SK-N-SH (cell line): ENCODE results near the gene HNRNPUL1. TPM values are rescaled to one million over a fixed set of nuclear protein-coding genes. Genes with fewer than 3 reads are reported as not detected.
"Not testable (repeated sequence)": the region's sequence is repeated elsewhere in the genome, so short reads cannot be mapped to it uniquely, and the experiment has no call there.

Experiments used
- CTCF ChIA-PET: fragments of 300-600, 350-600 bp; formaldehyde crosslinking; extraction: SDS; loops from one replicate; lab custom pipeline; 2021; lab: Yijun Ruan, JAX
- POLR2A ChIA-PET: fragments of 350-600 bp; sonication (Branson Sonifier 250); formaldehyde crosslinking; extraction: SDS; loops from one replicate; lab custom pipeline; 2020; ENCODE audit warnings: antibody characterized with exemption, inconsistent platforms; lab: Yijun Ruan, JAX
- DNase-seq: peaks from one replicate; pipeline ENCODE4 v3.0.0; 2012
- H2AFZ ChIP-seq: fragments of 200-600 bp; sonication (generic); 2 replicates; pipeline ENCODE4 v1.8.1; 2016; ENCODE audit warnings: antibody characterized with exemption, mild to moderate bottlenecking, low read depth
- H3F3A ChIP-seq: fragments of 200-600 bp; sonication (generic); replicated peaks from 2 replicates; pipeline ENCODE3; 2016; ENCODE audit warnings: antibody characterized with exemption, mild to moderate bottlenecking; ENCODE audit not compliant: insufficient read depth
- H3K27ac ChIP-seq, 2 experiments: fragments of 200-500 bp in 1 of 2; fragments of 200-600 bp in 1 of 2; sonication (Bioruptor generic) in 1 of 2; sonication (generic), shearing (Covaris generic) in 1 of 2; 2 replicates each; pipeline versions ENCODE4 v1.5.1 to v1.6.1; 2014 to 2016; ENCODE audit warnings: low read depth in 2 of 2, inconsistent platforms in 1 of 2, low read length in 1 of 2, mild to moderate bottlenecking in 1 of 2, mixed read lengths in 1 of 2
- H3K27me3 ChIP-seq: fragments of 200-600 bp; sonication (generic), shearing (Covaris generic); 2 replicates; pipeline ENCODE4 v1.6.1; 2016; ENCODE audit warnings: mixed run types; ENCODE audit not compliant: insufficient read depth
- H3K36me3 ChIP-seq, 2 experiments: fragments of 200-500 bp in 1 of 2; fragments of 200-600 bp in 1 of 2; sonication (Bioruptor generic) in 1 of 2; sonication (generic) in 1 of 2; replicated peaks in 1 of 2; 2 replicates each; pipeline versions ENCODE3 to v1.5.1; 2014 to 2016; ENCODE audit warnings: low read length in 1 of 2, mild to moderate bottlenecking in 1 of 2; ENCODE audit not compliant: insufficient read depth in 2 of 2, control insufficient read depth in 1 of 2
- H3K4me1 ChIP-seq, 2 experiments: fragments of 200-500 bp in 1 of 2; fragments of 200-600 bp in 1 of 2; sonication (Bioruptor generic) in 1 of 2; sonication (generic), shearing (Covaris generic) in 1 of 2; 2 replicates each; pipeline versions ENCODE4 v1.5.1 to v1.6.1; 2014 to 2016; ENCODE audit warnings: low read depth in 1 of 2, low read length in 1 of 2, mixed run types in 1 of 2; ENCODE audit not compliant: insufficient read depth in 2 of 2, control insufficient read depth in 1 of 2
- H3K4me2 ChIP-seq: fragments of 200-600 bp; sonication (generic), shearing (Covaris generic); 2 replicates; pipeline ENCODE4 v1.6.1; 2017; ENCODE audit warnings: mixed run types
- H3K4me3 ChIP-seq, 2 experiments: fragments of 200-500 bp in 1 of 2; fragments of 200-600 bp in 1 of 2; sonication (Bioruptor generic) in 1 of 2; sonication (generic), shearing (Covaris generic) in 1 of 2; 2 replicates each; pipeline versions ENCODE4 v1.5.1 to v1.8.1; 2014 to 2016; ENCODE audit warnings: low read depth in 2 of 2, inconsistent platforms in 1 of 2, low read length in 1 of 2, mild to moderate bottlenecking in 1 of 2, mixed read lengths in 1 of 2, moderate library complexity in 1 of 2
- H3K79me2 ChIP-seq: fragments of 200-600 bp; sonication (generic); 2 replicates; pipeline ENCODE4 v1.8.1; 2017; ENCODE audit warnings: mild to moderate bottlenecking; ENCODE audit not compliant: insufficient read depth
- H3K9ac ChIP-seq: fragments of 200-600 bp; sonication (generic); 2 replicates; pipeline ENCODE4 v1.6.1; 2017; ENCODE audit warnings: mixed run types
- H3K9me2 ChIP-seq: fragments of 200-600 bp; sonication (generic); 2 replicates; pipeline ENCODE4 v1.6.1; 2017; ENCODE audit warnings: mixed run types
- H3K9me3 ChIP-seq: fragments of 200-600 bp; sonication (generic); 2 replicates; pipeline ENCODE4 v1.6.1; 2017; ENCODE audit warnings: mixed run types, mild to moderate bottlenecking, moderate library complexity
- H4K20me1 ChIP-seq: fragments of 200-600 bp; sonication (generic); 2 replicates; pipeline ENCODE4 v1.6.1; 2017; ENCODE audit warnings: mild to moderate bottlenecking, mixed run types; ENCODE audit not compliant: insufficient read depth
- EP300 ChIP-seq, 2 experiments: IDR thresholded peaks; 2 replicates each; pipeline versions ENCODE4 v1.4.0 to v1.6.1; 2012; ENCODE audit warnings: borderline replicate concordance in 1 of 2, low read depth in 1 of 2, low read length in 1 of 2
- FOSL2 ChIP-seq: IDR thresholded peaks from 2 replicates; pipeline ENCODE4 v1.4.0; 2012; ENCODE audit warnings: low read depth, mild to moderate bottlenecking, moderate library complexity, borderline replicate concordance
- FOXM1 ChIP-seq: IDR thresholded peaks from 2 replicates; pipeline ENCODE4 v1.4.0; 2012; ENCODE audit warnings: low read depth, mild to moderate bottlenecking
- GATA2 ChIP-seq: sonication (generic); formaldehyde crosslinking; IDR thresholded peaks from 2 replicates; pipeline ENCODE4 v1.5.0; 2020; ENCODE audit warnings: mild to moderate bottlenecking, missing genetic modification reagents
- JUND ChIP-seq: IDR thresholded peaks from 2 replicates; pipeline ENCODE4 v1.4.0; 2012
- MXI1 ChIP-seq: IDR thresholded peaks from 2 replicates; pipeline ENCODE4 v1.6.1; 2012; ENCODE audit warnings: mild to moderate bottlenecking, low read depth, low read length, improper control_type of control experiment
- NFIC ChIP-seq: IDR thresholded peaks from 2 replicates; pipeline ENCODE4 v1.4.0; 2012; ENCODE audit warnings: borderline replicate concordance
- POLR2AphosphoS5 ChIP-seq: IDR thresholded peaks from 2 replicates; pipeline ENCODE4 v1.6.1; 2012; ENCODE audit warnings: low read depth, low read length
- RAD21 ChIP-seq: IDR thresholded peaks from 2 replicates; pipeline ENCODE4 v1.6.1; 2012; ENCODE audit warnings: mild to moderate bottlenecking, low read length
- RFX5 ChIP-seq: IDR thresholded peaks from 2 replicates; pipeline ENCODE4 v1.6.1; 2012; ENCODE audit warnings: mild to moderate bottlenecking, improper control_type of control experiment, low read length
- SIN3A ChIP-seq: IDR thresholded peaks from 2 replicates; pipeline ENCODE4 v1.6.1; 2012; ENCODE audit warnings: low read depth, mild to moderate bottlenecking, low read length, moderate library complexity, borderline replicate concordance
- SMC3 ChIP-seq: IDR thresholded peaks from 2 replicates; pipeline ENCODE4 v1.6.1; 2012; ENCODE audit warnings: low read depth, low read length, improper control_type of control experiment
- TCF12 ChIP-seq: IDR thresholded peaks from 2 replicates; pipeline ENCODE4 v1.4.0; 2012
- YY1 ChIP-seq: IDR thresholded peaks from 2 replicates; pipeline ENCODE4 v1.4.0; 2012; ENCODE audit warnings: low read depth, mild to moderate bottlenecking
- WGBS: methylation state at CpG from one replicate; pipeline ENCODE4 v1.1.6; 2017; ENCODE audit warnings: low lambda C conversion rate; 5-methylcytosine and 5-hydroxymethylcytosine counted together
- polyA plus RNA-seq, 3 experiments: library from polyadenylated mRNA; depleted of rRNA; stranded (reverse); fragments of >200 nt; gene quantifications; 2 replicates each; pipeline ENCODE4 v1.2.3, GENCODE V29; 2012
- TF ChIP-seq, protein P1 (sequence below): IDR thresholded peaks from 2 replicates; pipeline ENCODE4 v1.4.0; 2012; ENCODE audit warnings: low read depth, borderline replicate concordance
- TF ChIP-seq, protein P2 (sequence below): fragments of 150-350 bp; IDR thresholded peaks from 2 replicates; pipeline ENCODE4 v1.6.1; 2016; ENCODE audit warnings: mild to moderate bottlenecking, low read depth, low read length
- TF ChIP-seq, protein P3 (sequence below): fragments of 200-600 bp; sonication (generic); IDR thresholded peaks from 2 replicates; pipeline ENCODE4 v1.6.1; 2017; ENCODE audit warnings: antibody characterized with exemption, mild to moderate bottlenecking, moderate library complexity

HNRNPUL1 gene
- polyA plus RNA-seq, 1 of the 3 experiments (the other 2 are of a cell fraction): 41.5 TPM

DNA sequence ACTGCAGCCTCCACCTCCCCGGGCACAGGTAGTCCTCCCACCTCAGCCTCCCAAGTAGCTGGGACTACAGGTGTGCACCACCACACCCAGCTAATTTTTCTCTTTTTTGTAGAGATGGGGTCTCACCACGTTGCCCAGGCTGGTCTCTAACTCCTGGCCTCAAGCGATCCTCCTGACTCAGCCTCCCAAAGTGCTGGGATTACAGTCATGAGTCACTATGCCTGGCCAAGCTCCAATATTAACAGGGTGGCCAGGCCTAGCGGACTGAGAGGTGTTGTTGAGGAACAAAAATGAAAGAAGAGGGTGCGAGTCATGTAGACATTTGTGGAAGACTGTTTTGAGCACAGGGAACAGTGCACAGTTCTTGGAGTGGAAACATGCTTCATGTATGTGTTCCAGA lies 34.8 kb upstream of the HNRNPUL1 start:
- H3K4me2 ChIP-seq: peak overlapping the region; percentile 9; the same call in 1 of the 2 replicates
- H3K9me3 ChIP-seq, H3K27me3 ChIP-seq, H3K4me3 ChIP-seq, H3K9ac ChIP-seq, POLR2A ChIA-PET, H3K9me2 ChIP-seq, H4K20me1 ChIP-seq, DNase-seq, H2AFZ ChIP-seq: not testable (repeated sequence)
- H3K79me2 ChIP-seq: peaks cover 76% of the 10 kb centered on the region
- CTCF ChIA-PET: interaction anchor here (1.0 to 1.1 kb wide), 2 partner anchors 25 to 80 kb away, joined by 3 read pairs; no protein-coding TSS in a partner anchor
- 45% methylated on average over 5 of the region's 5 CpGs for WGBS
- peaks cover 0 to 20% of the 10 kb centered on the region in 2 experiments; a peak in 2 of 4 replicates for H3K4me1 ChIP-seq
- H3K36me3 ChIP-seq: peaks cover 3 to 60% of the 10 kb centered on the region in 2 experiments
- peak overlapping the region in 1 of 2 experiments; percentile 14; a peak in 1 of 4 replicates for H3K27ac ChIP-seq
- H3F3A ChIP-seq: peaks cover 44% of the 10 kb centered on the region
- peak; percentile 60; the same call in 1 of the 2 replicates for TF ChIP-seq FOSL2
- peak; percentile 64; the same call in 1 of the 2 replicates for TF ChIP-seq NFIC
- TF ChIP-seq JUND: peak; percentile 52; the same call in 1 of the 2 replicates

DNA sequence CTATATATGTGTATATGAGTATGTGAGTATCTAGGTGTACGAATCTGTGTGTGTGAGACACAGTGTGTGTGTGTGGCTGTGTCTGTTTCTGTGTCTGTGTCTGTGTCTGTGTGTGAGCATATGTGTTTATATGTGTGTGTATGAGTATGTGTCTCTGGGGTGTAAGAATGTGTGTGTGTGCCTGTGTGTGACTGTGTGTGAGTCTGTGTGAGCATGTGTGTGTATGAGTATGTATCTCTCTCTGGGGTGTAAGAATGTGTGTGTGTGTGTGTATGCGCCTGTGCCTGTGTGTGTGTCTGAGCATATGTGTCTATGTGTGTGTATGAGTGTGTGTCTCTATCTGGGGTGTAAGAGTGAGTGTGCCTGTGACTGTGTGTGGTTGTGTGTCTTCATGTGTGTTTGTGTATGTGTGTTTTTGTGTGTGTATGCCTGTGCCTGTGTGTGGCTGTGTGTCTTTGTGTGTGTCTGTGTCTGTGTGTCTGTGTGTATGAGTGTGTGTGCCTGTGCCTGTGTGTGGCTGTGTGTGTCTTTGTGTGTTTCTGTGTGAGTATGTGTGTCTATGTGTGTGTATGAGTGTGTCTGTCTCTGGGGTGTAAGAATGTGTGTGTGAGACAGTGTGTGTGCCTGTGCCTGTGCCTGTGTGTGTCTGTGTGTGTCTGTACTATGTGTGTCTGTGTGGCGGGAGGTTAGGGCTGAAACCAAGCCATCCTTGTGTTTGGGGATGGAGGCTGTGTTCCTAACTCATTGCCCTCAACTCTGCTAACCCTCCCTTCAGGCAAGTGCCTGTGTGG lies 33.9 kb upstream of the HNRNPUL1 start:
- ChIA-PET POLR2A (no interaction called here), CTCF (no interaction called here)
- H3K9me3 ChIP-seq: no peaks in the 10 kb centered on the region
- TF ChIP-seq POLR2AphosphoS5 (0 out of 2 replicates have a peak, but pooled peaks have one; percentile 15), EP300 (IDR thresholded peaks at IDR 0.05; ENCODE audit: borderline replicate concordance in 1 of 2, low read depth in 1 of 2, low read length in 1 of 2) (no peak), GATA2 (CRISPR knock-in tag) (no peak), RAD21 (no peak)
- 85% methylated on average over 3 of the region's 3 CpGs for WGBS
- H3K27ac ChIP-seq: peak overlapping the region in 1 of 2 experiments; percentile 14; a peak in 1 of 4 replicates
- no peak overlapping the region for H3K9ac ChIP-seq
- H3K4me3 ChIP-seq: no peak overlapping the region
- H3K4me2 ChIP-seq: no peak overlapping the region; the same call in 1 of the 2 replicates
- H3K4me1 ChIP-seq: peaks cover 0 to 15% of the 10 kb centered on the region in 2 experiments; a peak in 2 of 4 replicates
- H3K9me2 ChIP-seq: no peaks in the 10 kb centered on the region
- no peak for DNase-seq
- H3K36me3 ChIP-seq: peaks cover 6 to 62% of the 10 kb centered on the region in 2 experiments
- peaks cover 40% of the 10 kb centered on the region for H3F3A ChIP-seq
- no peaks in the 10 kb centered on the region for H3K27me3 ChIP-seq
- H4K20me1 ChIP-seq: no peaks in the 10 kb centered on the region
- peaks cover 72% of the 10 kb centered on the region for H3K79me2 ChIP-seq
- no peak overlapping the region for H2AFZ ChIP-seq

DNA sequence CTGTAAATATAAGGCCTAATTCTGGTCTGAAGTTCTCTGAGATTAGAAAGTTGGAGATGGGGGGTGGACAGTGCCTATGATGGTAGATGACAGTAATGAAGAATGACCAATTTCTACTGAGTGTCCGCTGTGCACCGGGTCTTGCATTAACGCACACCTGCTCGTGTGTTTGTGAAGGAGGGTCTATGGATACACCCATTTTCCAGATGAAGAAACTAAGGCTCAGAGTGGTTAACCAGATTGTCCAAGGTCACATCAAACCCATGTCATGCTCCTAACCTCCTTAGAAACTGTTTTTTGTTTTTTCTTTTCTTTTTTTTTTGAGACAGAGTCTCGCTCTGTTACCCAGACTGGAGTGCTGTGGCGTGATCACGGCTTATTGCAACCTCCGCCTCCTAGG lies 31.5 kb upstream of the HNRNPUL1 start:
- no peaks in the 10 kb centered on the region for H3K27me3 ChIP-seq
- no peak overlapping the region for H3K9ac ChIP-seq
- H2AFZ ChIP-seq: no peak overlapping the region
- ChIA-PET POLR2A (no interaction called here), CTCF (interaction anchor here (0.6 kb wide), 1 partner anchor 338 kb away, joined by 3 read pairs; no protein-coding TSS in a partner anchor)
- 81% methylated on average over 8 of the region's 8 CpGs for WGBS
- peaks cover 10 to 71% of the 10 kb centered on the region in 2 experiments for H3K36me3 ChIP-seq
- no peaks in the 10 kb centered on the region for H4K20me1 ChIP-seq
- peaks cover 38% of the 10 kb centered on the region for H3F3A ChIP-seq
- no peaks in the 10 kb centered on the region for H3K9me3 ChIP-seq
- H3K4me1 ChIP-seq: no peaks in the 10 kb centered on the region
- DNase-seq: no peak
- peaks cover 67% of the 10 kb centered on the region for H3K79me2 ChIP-seq
- no peaks in the 10 kb centered on the region for H3K9me2 ChIP-seq
- H3K4me2 ChIP-seq: no peak overlapping the region
- no peak overlapping the region for H3K4me3 ChIP-seq
- H3K27ac ChIP-seq: no peak overlapping the region
- TF ChIP-seq RFX5 (no peak), MXI1 (no peak), SMC3 (no peak), SIN3A (no peak), FOXM1 (no peak), TCF12 (no peak), EP300 (IDR thresholded peaks at IDR 0.05; ENCODE audit: borderline replicate concordance in 1 of 2, low read depth in 1 of 2, low read length in 1 of 2) (no peak), YY1 (no peak)
- TF ChIP-seq, protein P1, sequence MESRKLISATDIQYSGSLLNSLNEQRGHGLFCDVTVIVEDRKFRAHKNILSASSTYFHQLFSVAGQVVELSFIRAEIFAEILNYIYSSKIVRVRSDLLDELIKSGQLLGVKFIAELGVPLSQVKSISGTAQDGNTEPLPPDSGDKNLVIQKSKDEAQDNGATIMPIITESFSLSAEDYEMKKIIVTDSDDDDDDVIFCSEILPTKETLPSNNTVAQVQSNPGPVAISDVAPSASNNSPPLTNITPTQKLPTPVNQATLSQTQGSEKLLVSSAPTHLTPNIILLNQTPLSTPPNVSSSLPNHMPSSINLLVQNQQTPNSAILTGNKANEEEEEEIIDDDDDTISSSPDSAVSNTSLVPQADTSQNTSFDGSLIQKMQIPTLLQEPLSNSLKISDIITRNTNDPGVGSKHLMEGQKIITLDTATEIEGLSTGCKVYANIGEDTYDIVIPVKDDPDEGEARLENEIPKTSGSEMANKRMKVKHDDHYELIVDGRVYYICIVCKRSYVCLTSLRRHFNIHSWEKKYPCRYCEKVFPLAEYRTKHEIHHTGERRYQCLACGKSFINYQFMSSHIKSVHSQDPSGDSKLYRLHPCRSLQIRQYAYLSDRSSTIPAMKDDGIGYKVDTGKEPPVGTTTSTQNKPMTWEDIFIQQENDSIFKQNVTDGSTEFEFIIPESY: no peak
- TF ChIP-seq, protein P2, sequence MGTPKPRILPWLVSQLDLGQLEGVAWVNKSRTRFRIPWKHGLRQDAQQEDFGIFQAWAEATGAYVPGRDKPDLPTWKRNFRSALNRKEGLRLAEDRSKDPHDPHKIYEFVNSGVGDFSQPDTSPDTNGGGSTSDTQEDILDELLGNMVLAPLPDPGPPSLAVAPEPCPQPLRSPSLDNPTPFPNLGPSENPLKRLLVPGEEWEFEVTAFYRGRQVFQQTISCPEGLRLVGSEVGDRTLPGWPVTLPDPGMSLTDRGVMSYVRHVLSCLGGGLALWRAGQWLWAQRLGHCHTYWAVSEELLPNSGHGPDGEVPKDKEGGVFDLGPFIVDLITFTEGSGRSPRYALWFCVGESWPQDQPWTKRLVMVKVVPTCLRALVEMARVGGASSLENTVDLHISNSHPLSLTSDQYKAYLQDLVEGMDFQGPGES: no peak
- TF ChIP-seq, protein P3, sequence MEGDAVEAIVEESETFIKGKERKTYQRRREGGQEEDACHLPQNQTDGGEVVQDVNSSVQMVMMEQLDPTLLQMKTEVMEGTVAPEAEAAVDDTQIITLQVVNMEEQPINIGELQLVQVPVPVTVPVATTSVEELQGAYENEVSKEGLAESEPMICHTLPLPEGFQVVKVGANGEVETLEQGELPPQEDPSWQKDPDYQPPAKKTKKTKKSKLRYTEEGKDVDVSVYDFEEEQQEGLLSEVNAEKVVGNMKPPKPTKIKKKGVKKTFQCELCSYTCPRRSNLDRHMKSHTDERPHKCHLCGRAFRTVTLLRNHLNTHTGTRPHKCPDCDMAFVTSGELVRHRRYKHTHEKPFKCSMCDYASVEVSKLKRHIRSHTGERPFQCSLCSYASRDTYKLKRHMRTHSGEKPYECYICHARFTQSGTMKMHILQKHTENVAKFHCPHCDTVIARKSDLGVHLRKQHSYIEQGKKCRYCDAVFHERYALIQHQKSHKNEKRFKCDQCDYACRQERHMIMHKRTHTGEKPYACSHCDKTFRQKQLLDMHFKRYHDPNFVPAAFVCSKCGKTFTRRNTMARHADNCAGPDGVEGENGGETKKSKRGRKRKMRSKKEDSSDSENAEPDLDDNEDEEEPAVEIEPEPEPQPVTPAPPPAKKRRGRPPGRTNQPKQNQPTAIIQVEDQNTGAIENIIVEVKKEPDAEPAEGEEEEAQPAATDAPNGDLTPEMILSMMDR: no peak
